ENCODE data around the gene ZNF839.
"Not testable (repeated sequence)": the region's sequence is repeated elsewhere in the genome, so short reads cannot be mapped to it uniquely, and the experiment has no call there.

The ZNF839 gene

DNA sequence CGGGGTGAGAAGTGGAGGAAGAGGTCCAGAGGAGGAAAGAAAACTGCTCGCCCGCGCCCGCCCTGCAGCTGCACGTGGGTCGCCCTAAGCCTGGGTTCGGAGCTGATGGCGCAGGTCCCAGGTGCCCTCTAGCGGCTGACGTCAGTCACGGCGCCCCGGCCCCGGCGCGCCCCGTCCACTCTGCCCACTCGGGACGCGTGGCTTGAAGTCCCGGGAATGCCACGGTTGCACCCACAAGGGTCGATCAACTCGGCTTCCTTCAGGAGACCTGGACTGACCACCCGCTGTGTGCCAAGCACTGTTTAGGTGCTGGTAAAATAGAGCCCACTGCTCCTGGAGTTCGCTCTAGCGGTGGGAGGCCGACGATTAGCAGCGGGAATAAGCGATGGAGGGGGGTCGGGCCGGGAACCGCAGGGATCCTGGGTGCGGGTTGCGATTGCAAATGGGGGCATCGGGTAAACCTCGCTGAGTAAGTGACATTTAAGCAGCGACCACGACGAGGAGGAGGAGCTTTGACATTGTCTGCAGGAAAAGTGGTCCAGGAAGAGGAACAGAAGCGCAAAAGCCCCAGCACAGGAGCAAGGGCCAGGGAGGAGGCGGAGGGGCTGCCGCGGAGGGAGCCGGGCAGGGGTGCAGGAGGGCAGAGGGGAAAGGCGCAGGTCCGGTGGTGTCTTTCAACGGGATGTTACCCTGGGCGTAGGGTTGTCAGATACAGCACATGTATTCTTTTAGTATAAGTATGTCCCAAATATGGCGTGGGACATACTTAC lies 5.1 kb upstream of the ZNF839 start:
- DNase-seq = peak; percentile 82

DNA sequence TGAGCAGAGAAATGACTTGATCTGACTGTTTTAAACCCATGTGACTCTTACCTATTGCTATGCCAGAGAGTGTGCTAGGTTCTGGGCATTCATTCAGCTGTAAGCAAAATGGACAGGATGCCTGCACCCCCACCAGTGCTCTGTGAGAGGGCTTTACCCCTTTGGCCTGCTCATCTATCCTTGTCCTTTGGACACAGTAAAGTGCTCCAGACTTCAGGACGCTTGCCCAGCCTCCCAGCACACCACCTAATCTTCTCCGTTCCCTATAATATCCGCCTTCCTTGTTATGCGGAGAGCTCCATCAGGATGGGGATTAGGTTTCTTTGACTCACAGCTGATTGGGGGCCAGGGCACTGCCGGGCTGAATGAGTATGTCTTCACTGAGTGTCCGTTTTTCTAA lies 4.4 kb upstream of the ZNF839 start:
- no peak for DNase-seq

DNA sequence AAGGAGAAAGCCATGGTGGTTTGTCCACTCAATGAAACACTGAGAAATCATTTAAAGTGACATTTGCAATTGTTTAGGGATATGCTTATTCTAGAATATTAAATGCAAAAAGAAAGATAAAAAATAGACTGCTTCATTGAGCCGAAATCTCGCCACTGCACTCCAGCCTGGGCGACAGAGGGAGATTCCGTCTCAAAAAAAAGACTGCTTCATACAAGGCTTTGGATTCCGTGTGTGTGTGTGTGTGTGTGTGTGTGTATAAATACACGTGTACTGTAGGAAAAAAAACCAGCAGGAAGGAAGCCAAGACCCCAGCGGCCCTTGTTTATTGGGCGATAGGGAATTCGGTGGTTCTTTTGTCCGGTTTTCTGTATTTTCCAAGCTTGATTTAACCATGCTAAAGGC lies 3.2 kb upstream of the ZNF839 start:
- DNase-seq = peak; percentile 63

DNA sequence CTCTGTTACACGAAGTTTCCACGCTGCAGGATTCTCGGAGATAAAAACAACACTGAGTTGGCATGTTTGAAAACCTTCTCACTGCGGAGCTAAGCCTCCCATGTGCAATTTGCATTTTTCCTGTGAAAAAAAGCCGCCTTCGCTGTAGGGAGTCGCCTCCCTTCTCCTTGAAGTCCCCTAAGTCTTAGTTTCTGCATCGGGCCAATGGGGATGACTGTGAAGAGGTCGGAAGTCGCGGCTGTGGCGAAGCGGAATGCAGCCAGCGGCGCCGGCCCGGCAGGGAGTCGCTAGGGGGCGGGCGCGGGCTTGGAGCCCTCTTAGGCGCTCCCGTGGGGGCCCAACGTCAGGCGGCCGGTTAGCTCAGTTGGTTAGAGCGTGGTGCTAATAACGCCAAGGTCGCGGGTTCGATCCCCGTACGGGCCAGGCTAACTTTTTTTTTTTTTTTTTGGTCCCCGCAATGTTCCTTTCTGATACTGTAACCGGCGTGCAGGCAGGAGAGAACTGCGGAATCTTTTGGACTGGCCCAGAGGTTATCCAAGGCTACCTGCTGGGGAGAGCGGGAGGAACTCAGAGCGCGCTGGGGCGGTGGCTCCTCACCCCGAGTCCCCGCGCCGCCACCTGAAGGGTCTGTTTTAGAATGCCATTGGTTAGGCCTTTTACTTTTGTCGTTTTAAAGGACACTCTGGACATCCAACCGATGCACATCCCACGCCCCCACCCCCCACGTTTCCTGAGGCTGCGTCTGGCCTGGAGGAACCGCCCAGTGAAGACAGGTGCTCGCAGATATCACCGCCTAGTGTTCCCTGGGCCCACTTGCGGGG lies 2.6 kb upstream of the ZNF839 start:
- peak; percentile 94 for DNase-seq

DNA sequence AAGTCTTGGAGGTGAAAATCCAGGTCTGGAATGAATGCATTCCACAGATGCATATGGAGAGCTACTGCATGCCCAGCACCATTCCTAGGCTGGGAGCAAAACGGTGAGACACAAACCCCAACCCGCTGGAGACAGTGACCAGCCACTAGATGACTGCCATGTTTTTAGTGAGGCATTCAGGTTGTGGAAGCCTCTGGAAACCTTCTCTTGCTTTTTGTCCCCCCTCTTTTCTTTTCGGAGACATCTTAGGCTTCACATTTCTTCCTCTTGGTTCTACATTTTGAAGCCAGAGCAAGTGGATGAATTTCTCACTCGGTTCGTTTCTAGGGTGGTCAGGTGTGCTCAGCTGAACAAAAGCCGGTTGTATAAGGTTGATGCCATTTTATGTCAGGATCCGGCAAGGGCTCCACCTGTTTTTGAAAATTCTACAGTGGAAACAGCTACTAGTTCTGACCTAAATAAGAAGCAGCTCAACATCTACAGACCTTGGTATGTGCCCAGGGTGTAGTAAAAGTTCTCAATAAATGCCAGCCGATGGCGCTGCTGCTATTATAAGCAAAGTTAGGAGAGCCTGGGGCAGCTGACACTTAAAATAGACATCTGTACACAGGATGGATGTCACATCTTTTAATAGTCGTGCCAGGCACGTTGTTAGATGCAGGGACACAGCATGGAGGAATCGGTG lies 1.8 kb upstream of the ZNF839 start:
- DNase-seq = peak; percentile 45

DNA sequence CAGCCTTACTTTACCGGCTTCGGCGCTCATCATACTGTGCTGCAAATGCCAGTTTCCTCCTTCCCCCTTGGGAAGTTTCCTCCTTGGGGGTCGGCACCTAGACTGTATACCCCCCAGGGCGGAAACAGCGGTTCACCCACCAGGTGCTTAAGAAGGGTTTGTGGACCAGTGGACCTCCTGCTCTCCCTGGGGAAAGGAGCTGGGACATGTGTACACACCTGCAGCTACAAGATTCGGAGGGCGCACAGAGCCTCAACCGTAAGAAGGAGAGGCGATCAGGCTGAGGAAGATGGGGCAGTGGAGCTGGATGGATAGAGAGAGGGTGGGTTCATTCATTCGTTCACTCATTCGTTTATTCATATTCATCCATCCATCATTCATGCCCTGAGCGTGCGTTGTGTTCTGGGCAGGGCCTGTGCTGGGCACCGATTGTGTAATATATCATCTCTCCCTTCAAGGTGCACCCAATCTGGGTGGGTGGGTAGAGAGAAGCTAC lies 717 bp upstream of the ZNF839 start:
- DNase-seq = no peak

DNA sequence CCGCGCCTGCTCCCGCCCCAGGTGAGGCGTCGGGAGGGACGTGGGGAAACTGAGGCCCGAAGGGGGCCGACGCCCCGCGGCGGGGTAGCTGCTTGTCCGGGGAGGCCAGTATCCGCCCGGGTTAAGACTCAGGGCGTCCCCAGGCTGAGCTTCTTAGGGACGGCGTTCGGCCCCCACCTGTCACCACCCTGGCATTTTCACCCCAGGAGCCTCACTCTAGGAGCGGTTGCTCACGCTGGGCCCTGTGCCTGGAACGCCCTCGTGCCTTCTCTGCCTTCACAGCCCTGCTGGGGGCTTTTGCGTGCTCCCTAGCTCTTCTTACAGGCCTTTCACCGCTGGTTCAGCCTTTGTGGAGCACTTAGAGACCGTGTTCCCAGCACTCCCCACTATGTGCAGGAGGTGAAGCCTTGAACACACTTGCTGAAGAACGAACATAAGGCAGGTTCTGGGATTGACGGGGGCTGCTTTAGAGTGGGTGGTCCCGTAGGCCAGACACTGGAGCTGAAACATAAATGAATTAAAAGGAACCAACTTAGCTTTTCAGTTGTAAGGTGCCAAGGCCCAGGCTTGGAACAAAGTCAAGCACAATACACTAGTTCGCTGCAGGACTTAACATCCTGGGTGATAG lies 601 bp downstream of the ZNF839 start:
- peak; percentile 57 for DNase-seq

DNA sequence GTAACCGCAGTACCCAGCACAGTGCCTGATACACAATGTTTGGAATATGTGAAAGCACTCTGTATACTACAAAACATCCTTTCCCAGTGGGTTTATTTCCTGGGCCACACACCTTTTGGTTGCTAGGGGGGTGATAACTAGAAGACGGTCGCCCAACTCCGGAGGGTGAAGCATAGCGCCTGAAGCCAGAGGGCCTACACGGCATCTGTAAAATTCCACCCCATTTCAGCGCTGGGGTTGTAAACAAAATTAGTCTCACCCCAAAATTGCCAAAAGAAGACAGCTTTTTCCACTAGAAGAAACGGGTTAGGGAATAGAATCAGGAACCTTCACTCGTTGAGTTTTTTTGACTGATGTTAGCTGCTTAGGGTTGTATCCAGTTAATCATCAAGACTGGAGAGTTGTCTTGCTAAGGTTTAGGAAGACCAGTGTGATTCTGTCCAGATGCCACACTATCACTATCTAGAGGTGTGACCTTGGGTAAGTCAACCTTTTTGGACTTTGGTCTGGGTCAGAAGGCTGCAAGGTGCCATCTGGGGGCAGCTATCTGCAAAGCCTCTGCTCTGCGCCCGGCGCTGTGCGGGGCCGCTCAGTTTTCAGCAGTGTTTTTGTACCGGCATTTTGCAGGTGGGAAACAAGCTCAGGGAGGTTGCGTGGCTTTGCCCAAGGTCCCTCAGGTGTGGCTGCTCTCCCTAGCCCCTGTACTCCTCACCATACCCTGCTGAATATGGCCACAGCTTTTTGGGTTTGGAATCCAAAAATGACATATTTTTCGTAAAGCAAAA lies 1.3 kb downstream of the ZNF839 start:
- DNase-seq = no peak

DNA sequence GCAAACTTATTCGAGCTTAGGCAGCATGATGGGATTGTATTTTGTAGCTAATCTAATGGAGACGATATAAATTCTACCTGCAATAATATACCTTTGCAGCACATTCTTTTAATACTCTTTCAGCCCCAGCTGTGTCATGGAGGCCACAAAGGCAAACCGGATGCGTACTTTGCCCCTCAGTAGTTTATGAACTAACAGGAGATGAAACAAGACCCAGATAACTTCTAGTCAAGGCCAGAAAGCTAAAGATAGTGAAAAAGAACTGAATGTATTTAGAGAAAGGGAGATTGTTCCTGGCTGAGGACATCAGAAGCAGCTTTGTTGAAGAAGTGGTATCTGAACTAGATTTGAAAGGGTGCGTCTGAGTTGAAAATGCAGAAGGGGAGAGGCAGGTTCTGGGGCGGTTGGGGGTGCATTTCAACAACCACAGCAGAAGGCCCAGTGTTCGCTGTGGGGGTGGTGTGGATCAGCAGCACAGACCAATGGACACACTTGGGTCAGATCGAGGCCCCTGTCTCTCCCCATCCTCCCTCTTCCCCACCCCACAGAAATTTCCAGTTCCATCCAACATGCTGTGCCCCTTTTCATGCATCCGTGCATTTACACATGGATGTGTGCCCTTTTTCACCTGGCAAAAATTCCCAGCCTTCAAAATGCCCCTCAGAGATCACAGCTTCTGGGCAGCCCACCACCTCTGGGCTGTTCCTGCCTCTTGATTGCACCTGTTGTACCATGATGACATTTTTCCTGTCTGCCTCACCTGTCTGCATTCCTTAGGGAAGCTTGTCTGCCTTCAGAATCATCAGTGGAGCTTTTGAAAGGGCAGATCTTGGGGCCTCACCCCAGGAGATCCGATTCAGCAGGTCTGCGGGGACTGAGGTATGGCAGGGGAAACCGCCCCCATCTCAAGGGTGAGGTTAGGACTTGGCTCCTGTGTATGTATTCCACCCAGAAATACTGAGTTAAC lies 2.2 kb downstream of the ZNF839 start:
- no peak for DNase-seq

DNA sequence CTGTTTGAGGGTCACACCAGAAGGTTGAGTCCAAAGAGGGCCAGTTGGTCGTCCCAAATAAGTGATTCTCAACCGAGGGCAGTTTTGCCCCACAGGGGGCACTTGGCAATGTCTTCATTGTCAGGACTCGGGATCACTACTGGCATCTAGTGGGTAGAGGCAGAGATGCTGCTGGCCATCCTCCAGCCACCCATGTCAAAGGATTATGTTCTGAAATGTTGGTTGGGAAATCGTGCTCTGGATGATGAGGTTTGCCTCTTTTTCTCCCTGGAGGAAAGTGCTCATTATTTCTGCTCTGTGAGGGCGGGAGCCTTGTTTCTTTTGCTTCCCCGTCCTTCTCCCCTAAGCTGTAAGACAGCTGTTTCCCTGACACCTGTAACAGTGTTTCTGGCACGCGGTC lies 3.6 kb downstream of the ZNF839 start:
- peak; percentile 43 for DNase-seq

DNA sequence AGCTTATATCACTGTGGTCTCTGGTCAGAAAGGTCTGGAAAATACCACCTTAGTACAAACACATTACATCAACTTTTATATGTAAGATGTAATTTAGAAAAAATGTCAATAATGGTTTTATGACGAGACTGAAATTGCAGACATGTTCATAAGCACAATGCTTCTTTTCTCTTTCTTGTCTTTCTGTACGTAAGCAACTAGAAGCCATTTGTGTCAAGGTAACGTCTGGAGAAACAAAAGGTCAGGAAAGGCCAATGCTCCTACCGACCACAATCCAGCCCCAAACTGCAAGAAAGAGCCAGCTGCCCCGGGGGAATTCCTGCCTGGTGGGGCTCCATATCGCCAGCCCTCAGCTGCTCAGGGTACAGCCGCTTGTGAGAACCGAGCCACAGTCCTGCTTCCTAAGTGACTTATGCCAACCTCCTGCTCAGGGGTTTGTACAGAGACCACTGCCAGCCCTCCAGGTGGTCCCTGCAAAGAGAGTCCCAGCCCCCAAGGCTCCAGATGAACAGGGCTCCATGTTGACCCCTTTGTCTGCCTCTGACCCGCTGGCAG lies 6.3 kb downstream of the ZNF839 start:
- DNase-seq = no peak

DNA sequence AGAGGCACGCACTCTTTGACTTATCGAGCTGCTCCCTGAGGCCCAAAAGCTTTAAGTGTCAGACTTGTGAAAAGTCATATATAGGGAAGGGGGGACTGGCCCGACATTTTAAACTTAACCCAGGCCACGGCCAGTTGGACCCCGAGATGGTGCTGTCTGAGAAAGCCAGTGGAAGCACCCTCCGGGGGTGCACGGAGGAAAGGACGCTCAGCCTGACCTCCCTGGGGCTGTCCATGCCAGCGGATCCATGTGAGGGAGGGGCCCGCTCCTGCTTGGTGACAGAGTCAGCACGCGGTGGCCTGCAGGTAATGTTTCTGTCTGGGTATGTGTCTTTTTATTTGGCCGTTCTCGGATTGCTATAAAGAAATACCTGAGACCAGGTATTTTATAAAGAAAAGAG lies 7.0 kb downstream of the ZNF839 start:
- DNase-seq = no peak

DNA sequence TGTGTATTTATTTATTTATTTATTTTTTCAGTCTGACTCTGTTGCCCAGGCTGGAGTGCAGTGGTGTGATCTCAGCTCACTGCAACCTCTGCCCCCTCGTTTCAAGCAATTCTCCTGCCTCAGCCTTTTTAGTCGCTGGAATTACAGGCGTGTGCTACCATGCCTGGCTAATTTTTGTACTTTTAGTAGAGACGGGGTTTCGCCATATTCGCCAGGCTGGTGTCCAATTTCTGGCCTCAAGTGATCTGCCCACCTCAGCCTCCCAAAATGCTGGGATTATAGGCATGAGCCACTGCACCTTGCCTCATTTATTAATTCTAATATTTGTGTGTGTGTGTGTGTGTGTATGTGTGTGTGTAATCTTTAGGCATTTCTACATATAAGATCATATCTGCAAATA lies 9.8 kb downstream of the ZNF839 start:
- not testable (repeated sequence) for DNase-seq

DNA sequence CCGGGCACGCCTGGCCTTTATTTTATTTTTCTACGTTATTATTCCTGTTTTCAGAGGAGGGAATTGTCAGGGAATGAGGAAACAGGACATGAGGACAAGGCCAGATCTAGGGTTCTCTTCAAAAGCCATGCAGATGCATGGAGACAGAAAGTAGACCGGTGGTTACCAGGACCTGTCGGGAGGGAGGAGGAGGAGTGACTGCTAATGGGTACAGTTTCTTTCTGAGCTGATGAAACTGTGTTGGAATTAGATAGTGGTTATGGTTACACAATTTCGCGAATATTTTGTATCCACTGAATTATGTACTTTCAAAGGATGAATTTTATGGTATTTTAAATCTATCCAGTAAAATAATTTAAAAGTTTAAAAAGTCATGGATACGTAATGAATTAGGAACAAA lies 11.3 kb downstream of the ZNF839 start:
- no peak for DNase-seq

DNA sequence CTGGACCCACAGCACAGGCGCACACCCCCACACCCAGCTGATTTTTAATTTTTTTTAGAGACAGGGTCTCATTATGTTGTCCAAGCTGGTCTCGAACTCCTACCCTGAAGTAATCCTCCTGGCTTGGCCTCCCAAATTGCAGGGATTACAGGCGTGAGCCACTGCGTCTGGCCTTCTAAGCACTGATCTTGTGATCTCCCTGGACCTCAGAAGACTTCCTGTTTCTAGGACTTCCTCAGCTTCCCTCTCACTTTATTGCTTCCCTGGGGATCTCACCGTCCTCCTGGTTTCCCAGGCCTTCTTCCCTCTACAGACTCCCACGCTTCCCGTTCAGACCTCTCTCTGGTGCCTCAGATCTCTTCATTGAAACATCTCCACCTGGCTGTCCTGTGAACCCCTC lies 13.8 kb downstream of the ZNF839 start:
- no peak for DNase-seq

DNA sequence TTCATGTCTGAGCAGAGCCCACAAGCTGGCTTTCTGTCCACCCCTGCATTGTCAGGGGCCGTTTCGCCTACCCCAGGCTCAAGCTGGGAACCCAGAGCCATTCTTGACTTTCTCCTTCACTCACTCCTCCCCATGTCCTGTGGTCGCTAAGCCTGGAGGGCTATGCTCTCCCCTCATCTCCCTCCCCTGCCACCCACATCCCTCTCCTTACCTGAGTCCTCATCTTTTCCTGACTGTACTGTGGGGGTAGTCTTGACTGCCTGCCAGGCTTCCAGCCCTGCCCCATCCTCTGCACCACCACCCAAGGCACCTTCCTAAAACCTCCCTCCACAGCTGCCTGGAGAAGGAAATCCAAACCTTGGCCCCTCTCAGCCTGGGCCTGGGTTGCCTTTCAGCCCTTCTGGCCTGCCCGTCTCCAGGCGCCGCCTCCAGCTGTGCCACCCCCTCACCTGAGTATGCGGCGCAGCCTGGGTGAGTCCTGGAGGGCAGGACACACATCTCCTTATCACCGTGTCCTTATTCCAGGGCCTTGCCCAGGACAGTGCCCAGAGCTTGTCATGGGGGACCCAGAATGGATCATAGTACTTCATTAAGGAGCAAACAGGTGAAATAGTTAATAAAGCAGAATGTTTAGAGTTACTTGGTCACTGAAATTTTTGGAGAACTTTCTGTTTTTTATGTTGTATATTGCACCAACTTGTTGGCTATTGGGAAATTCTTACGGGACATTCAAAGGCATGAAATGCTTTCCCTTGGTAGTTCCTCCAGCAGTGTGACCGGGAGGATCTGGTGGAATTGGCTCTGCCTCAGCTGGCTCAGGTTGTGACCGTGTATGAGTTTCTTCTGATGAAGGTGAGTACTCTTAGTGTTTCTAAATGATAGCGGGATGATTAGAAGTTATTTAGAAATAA lies 14.5 kb downstream of the ZNF839 start:
- no peak for DNase-seq

DNA sequence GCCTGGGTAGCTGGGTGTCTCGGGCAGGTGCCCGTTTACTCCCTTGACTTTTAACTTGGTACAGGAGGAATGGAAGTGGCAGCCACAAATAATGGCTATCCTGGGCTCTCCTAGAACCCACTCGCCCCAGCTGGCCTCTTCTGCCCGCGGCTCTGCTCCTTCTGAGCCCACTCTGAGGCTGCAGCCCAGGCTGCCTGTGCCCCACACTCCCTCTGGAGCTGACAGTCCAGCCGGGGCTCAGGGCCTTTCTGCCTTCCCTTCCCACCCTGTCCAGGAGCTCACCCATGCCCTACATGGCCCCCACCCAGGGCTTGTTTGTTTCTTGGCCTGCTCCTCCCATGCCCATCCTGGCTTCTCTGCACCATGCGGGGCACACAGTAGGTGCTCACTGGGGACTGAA lies 15.6 kb downstream of the ZNF839 start:
- no peak for DNase-seq

DNA sequence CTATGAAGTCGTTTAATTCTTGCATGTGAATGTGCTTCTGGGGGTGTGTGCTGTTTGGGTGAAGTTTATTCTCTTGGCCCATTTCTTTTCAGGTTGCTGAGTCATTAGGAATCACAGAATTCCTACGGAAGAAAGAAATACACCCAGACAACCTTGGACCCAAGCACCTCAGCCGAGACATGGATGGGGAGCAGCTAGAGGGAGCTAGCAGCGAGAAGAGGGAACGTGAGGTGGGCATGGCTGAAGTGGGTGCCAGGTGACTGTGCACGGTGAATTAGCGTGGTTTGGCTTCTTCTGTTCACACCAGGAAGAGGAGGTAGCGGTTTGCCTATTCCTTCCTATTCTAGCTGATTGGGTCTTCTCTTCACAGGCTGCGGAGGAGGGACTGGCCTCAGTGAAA lies 19.2 kb downstream of the ZNF839 start:
- no peak for DNase-seq

DNA sequence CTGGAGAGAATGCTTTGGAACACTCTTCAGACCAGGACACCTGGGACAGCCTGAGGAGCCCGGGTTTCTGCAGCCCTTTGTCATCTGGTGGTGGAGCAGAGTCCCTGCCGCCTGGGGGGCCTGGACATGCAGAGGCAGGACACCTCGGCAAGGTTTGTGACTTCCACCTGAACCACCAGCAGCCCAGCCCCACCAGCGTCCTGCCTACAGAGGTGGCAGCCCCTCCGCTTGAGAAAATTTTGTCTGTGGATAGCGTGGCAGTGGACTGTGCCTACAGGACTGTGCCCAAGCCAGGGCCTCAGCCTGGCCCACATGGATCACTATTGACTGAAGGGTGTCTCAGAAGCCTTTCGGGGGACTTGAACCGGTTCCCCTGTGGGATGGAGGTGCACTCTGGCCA lies 22.0 kb downstream of the ZNF839 start:
- no peak for DNase-seq

DNA sequence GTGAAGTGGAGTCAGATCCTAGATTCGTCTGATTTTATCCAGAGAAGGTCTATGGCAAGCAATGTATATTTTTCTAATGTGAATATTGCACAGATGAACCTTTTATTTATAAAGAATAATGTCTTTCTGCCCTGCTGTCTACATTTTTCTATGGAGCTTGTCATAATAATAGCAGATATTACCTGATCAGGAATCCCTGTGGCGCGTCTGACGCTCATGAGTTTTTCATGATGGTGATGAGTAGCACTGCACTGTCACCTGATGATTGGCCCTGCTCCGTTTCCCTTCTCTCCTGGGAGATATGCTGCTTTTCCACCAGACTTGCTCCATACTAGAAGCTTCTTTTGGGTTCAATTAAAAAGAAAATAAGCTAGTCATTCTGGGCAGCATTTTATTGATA lies 22.7 kb downstream of the ZNF839 start:
- DNase-seq = no peak
